IPS DF 4.7 (cell line): ENCODE measurements around the gene RAB44.
"Not testable (repeated sequence)": the region's sequence is repeated elsewhere in the genome, so short reads cannot be mapped to it uniquely, and the experiment has no call there.

Experiments
- DNase-seq: peaks from one replicate; pipeline ENCODE4 v3.0.0-alpha.2; 2013; ENCODE audit warnings: low spot score; ENCODE audit errors: extremely low read depth

The RAB44 gene, protein sequence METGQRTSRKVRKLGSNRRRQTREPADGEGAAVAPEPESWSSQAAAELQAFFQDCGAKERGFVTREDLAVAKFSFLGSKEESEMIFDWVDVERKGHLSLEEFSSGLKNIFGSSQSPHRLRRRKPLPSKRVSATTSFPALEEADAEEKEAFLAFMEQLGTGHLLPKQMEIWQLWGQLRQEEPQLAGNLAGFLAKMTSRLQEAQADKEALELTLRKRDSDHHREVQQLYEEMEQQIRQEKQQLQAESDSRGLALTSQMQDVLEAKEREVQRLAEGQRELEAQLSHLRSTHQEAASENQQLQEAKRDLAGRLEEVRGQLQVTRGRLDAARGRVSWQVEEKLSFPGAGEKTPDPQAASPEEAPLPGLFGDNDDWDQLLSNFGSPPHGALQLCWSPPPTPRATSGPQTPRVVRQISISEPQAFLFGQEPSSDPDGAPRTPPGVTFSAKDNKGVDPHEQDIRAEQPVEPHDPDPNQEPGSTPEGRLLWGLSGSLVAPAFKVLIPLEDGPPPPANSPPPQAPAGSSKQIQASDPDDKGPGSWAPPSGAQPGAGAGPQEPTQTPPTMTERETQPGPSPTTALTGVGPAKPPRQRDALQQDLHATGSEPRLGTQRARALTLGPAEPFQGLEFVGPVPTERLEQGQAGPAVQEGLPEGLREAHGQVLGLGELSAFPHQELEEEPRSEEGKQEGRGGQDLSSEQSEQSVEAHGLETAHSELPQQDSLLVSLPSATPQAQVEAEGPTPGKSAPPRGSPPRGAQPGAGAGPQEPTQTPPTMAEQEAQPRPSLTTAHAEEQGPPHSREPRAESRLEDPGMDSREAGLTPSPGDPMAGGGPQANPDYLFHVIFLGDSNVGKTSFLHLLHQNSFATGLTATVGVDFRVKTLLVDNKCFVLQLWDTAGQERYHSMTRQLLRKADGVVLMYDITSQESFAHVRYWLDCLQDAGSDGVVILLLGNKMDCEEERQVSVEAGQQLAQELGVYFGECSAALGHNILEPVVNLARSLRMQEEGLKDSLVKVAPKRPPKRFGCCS

DNA sequence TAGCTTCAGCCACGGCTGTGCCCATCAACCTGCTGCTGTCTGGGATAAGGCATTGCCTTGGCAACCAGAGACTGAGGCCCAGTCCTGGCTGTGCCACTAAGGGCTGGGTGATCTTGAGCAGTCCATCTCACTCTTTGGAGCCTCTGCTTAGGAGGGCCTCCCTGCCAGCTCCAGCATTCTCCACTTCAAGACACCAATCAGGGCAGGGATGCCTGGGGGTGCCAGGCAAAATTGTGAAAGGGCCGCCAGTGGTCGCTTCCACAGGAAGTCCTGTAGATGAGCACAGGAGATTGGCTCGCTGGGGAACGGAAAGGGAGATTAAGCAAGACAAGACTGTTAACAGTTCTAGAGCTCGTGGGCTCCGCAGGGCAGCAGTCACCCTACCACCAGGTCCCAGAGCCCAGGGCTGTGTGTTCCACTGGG lies at the start of gene RAB44:
Gene RAB44 (plus strand): TSS at position 346 of the 423 bp plus-strand sequence. CDS start 6,410 bp downstream, outside the sequence.
- DNase-seq = no peak

DNA sequence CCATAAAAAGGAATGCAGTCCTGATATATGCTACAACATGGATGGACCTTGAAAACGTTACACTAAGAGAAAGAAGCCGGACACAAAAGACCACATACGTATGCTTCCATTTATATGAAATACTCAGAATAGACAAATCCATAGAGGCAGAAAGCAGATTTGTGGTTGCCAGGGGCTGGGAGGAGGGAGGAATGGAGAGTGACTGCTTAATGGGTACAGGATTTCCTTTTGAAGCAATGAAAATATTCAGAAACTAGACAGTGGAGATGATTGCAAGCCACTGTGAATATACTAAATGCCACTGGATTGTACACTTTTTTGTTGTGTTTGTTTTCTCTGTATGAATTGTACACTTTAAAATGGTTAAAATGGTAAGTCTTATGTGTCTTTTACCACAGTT lies 48.5 kb upstream of the RAB44 start:
- no peak for DNase-seq

DNA sequence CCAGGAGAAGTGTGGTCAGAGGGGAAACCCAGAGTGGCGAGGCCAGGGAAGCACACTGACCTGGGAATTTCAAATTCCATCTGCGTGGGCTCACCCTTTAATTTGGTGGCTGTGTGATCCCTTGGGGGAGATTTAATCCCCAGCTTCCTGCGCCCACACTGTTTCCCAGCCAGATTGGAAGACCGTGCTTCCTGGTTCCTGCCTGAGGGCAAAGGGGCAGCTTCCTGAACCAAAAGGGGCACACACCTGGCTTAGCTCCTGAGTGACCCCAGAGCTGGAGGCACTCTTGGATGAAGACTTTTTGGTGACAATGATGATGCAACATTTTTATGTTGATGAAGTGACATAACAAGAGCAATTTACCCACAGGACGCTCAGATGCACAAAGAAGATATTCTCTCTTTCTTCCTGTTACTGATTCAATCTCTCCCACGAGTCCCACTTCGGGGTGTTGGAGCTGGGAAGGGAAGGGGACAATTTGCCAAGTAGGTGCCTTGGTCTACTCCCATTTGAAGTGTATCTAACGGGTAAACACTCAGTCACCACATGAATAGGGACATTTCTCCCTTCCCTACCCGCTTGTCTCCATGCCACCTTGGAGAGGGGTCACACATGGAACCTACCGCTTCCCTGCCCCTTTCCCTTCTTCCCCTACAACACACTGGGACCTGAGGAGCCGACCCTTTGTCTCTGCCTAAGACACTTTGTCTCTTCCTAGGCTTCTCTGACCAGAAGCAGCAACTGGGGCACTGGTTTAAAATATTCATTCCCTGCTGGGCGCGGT lies 47.7 kb upstream of the RAB44 start:
- DNase-seq = no peak

DNA sequence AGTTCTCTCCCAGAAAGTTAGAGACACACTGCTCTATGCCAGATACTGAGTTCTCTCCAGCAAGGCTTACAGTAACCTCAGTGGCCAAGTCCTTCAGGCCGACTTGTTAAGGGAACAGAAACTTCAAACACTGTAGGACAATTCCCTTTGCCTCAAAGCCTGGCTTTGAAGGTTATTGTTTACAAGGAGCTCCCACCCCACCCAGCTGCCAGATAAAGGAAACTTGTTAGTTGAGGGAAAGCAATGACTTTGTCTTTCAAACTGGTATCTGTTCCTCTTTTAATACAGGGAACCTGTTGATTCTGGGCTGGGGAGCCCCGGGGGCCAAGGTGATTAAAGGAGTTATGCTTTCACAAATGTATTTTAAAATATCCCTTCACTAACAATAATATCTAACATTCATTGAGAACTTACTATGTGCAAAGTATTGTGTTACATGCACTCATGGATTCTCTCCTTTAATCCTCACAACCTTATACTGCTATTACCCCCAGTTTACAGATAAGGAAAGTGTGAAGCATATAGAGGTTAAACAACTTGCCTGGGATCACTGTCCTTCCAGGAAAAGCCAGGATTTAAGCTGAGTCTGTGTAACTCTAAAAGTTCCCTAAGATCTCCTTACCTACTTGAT lies 46.7 kb upstream of the RAB44 start:
- no peak for DNase-seq

DNA sequence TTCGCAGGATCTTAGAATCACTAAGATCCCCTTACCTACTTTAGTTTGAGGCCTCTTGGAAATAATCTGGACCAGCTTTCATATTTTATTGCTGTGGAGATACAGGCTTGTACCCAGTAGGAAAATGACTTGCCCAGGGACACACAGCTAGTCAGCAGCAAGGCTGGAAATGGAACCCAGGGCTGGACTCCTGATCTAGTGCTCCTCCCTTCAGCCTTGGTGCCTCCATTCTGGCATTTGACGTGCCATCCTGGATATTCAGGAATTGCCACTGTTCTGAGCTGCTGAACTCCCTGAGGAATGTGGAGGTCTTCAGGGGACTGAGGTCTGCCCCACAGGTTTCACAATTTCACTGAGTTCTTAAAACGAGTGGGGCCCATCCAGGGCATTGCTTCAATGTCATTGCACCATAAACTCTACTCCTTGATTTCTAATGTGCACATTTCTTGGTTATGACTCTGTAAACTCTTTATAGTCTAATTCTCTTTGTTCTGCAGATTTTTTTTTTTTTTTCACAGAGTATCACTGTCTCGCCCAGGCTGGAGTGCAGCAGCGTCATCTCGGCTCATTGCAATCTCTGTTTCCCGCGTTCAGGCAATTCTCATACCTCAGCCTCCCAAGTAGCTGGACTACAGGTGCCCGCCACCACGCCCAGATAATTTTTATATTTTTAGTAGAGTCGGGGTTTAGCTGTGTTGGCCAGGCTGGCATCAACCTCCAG lies 45.8 kb upstream of the RAB44 start:
- no peak for DNase-seq

DNA sequence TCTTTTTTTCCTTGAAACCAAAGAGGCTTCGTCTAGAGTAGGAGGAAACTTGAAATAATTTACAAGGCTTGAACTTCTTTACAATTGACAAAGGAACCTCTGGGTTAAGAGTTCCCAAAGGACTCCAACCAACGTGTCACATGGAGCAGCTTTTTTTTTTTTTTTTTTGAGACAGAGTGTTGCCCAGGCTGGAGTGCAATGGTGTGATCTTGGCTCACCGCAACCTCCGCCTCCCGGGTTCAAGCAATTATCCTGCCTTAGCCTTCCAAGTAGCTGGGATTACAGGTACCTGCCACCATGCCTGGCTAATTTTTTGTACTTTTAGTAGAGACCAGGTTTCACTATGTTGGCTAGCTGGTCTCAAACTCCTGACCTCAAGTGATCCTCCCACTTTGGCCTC lies 43.2 kb upstream of the RAB44 start:
- not testable (repeated sequence) for DNase-seq

DNA sequence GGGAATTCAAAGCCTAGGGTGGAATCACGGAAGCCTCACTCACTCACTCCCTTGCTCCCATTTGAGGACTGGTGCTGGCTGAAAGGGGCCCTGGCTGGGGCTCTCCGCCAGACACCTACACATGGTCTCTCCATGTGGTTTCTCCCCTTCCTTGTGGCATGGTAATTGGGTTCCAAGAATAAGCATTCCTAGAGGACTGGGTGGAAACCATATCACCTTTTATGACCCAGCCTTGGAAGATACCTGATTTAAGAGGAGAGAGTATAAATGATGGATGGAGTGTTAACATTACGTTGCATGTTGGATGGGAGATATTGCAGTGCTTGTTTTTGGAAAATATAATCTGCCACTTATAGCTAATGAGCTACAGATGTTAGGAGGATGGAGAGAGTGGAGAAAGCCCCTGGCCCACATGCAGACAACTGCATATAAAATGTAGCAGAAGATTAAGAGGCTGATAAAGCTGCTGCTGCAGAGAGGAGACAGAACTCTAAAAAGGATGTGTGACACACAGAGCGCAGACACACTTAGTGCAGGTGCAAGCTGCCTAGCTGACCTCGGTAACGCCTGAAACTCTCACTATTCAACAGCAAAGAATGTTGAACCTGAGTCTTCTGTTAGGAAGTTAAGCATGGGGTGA lies 42.4 kb upstream of the RAB44 start:
- DNase-seq = no peak

DNA sequence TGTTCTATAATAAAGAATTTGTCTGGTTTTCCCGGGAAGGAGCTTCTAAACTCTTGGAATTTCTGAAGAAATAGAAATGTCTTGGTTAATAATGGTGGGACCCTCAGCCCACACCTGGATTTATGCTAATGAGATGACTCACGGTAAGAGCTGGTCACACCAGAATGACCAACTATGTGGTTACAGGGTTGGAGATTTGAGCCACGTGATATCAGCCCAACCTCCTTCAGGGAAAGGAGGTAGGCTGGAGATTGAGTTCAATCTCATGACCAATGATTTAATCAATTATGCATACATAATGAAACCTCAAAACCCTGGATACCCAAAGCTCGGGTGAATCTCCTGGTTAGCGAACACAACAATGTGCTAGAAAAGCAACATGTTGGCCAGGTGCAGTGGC lies 41.2 kb upstream of the RAB44 start:
- no peak for DNase-seq

DNA sequence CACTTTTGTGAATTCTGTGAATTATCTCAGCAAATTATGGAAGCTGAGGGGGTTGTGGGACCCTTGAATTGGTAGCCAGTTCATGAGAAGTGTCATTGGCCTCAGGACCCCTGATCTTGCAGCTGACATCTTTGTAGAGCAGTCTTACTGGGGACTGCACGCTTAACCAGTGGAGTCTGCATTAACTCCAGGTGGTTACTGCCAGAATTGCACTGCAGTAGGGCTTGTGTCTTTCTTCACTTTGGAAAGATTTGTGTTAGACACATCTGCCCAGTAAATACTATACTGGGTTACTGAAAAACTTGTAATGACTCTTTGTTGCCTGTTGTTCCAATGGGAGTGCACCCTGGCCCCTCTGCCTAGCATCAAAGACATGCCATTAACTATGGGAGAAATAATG lies 40.4 kb upstream of the RAB44 start:
- no peak for DNase-seq

DNA sequence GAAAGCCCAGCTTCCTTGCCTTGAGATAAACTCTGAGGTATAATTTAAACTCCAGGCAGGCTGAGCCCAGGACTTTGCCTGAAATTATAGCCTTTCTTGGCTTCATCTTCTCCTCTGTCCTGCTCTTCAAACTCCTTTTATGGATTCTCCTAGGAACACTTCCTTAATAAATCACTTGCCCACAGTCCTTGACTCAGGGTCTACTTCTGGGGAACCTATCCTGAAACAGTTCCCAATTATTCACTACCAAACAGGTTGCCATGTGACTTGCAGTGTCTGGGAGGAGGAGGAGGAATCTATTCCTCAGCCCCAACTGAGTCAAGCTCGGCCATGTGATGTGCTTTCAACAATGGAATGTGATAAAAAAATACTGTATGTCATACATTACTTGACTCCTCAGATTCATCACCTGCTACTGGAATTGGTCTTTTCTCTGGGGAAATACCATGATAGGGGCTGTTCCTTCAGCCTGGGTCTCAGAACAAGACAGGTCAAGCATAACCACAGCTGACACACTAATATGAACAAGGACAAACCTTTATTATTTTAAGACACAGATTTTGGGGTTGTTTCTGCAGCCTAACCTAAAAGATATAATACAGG lies 39.6 kb upstream of the RAB44 start:
- DNase-seq = no peak

DNA sequence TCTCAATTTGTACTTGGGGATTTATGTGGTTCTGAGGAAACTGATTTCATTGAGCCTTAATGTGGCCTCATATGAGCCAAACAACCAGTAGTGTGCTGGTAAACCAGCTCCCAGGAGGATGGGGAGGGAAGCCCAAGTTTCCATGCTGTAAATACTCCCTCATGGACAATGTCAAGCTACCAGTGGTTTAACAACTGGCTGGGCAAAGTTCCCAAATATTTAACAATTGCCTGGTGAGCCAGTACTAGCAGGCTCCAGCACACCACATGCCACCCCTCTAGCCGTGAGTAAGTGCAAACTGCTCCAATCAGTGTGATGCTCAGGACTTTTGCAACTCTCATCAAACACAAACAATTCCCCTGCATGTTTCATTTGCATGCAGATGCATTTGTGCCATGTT lies 38.4 kb upstream of the RAB44 start:
- DNase-seq = no peak

DNA sequence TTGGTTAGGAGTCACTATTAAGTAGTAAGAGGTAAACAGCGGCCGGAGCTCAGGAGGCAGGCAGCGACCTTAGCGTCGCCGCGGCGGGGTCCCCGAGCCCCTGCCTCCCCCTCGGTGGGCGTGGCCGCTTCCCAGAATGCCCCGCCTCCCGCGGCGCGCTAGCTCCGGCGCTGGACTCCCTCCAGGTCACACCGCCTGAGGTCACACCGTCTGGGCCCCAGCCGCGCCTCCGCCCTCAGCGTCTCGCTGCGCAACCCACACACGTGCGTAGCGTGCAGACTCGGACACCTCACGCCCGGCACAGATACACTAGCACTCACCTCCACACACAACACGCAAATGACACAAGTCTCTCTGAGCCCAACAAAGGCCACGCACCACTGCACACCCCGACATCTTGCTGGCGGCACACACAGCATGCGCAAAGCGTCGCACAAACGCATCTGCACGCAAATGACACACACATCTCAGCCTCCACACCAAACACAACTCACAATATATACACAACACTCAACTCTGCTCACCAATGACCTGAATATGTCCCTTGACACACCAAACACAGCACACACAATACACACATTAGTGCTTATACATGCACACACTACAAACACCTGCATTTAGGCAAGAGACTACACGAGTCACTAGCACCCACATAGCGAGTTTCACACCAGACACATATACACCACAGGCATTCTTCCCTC lies 36.7 kb upstream of the RAB44 start:
- DNase-seq = no peak

DNA sequence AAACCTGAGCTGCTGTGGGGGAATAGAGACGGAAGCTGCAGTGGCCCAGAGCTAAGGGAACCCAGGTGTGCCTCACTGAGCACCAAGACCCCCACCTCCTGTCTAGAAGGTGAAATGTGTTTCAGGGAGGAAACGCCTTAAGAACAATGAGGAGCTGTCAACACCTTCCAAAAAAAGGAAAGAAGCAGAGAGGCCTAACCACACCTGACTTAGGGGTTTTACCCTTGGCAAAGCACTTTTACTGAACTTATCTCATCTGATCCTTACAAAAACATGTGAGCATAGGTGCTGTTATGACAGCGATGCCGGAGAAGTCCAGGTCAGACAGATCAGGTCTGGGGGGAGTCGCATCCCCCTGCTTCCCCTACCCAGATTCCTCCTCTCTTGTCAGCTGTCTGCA lies 35.2 kb upstream of the RAB44 start:
- no peak for DNase-seq

DNA sequence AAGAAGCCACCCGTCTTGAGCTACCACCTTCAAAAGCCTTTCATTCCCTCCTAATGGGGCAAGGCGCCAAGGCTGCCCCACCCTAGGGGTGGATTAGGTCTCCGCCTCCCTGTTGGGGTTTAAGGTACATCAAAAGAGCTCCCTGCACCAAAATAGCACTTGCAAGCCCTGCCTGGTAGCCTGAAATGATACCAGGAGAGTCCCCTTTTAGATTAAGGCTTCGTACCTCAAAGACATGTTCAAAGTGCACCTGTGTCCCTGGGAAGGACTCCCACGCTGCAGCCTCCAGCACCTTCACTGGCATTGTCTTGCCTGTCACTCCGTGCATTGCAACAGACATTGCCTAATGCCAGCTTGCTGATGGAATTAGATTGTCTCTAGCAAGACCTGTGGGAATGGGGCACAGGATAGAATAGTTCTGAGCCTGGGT lies 34.8 kb upstream of the RAB44 start:
- no peak for DNase-seq

DNA sequence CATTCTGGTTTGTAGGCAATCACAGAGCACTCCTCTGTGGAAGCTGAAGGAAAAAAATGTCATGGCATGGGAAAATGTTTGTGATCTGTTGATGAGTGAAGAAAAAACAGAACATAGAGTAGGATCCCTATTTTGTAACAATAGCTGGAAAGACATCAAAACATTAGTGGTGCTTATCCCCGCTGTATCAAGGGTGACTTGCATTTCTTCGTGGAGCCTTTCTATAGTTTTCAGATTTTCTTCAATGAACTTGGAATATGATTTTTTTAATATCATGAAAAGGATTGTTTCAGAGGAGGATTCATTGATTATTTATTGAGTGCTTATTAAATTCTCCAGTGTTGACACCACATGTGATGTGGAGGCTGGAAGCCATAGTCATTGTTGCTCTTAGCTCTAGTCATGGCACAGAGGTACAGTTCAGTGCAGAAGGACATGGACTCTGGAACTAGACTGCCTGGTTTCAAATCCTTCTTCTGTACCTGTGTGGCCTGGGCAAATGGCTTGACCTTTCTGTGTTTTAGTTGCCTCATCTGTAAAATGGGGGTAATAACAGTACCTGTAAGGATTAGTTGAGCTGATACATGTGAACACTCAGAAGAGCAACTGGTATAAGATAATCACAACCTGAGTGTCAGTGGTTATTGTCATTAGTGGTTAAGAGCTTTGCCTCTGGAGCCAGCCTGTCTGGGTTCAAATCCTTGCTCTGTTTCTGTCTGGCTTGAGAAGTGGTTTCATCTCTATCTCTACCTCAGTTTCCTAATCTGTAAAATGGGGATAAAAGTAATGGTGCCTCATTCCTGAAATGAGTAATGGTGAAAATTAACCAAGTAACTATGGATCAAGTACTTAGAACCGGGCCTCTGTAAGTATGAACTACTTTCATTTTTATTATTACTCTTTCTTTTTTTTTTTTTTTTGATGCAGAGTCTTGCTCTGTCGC lies 33.9 kb upstream of the RAB44 start:
- DNase-seq = no peak

DNA sequence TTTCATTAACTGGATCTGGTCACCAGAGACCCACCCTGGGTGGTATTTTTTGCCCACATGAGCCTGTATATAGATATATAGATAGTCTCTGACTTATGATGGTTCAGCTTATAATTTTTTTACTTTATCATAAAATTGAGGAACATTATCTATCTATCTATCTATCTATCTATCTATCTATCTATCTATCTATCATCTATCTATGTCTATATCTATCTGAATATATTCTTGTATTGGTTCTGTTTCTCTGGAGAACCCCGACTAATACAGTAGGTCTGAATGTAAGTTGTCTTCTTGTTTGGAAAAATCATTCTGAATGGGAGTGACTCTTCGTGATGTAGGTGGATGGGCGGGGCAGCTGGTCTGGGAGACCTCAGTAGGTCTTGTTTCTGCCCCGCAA lies 32.4 kb upstream of the RAB44 start:
- DNase-seq = no peak

DNA sequence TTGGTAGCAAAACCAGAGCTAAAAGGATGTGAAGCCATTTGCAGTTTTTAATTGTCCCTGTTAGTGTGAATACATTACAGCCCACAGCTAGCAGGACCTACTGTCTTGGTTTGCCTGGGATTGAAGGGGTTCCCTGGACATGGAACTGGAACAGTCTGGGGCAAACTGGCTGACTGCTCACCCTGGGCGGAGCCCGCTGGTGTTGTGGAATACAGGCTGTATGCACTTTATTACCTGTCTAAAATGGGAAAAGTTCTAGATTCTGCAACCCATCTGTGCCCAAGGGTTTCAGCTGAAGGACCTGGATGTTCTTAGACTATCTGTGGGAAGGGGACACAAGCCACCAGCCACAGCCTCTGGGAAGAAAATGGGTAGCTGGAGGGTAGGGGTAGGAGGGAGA lies 31.3 kb upstream of the RAB44 start:
- DNase-seq = no peak
